Trophoblast cell (in vitro differentiated cells and primary cell): ENCODE results near the gene TBCD.

Experiments used
- DNase-seq, 2 donors: peaks; one replicate each; pipeline ENCODE4 v3.0.0-alpha.2; 2016
- H2AFZ ChIP-seq: 2 replicates; pipeline ENCODE4 v1.6.1; 2013; ENCODE audit warnings: low read length, moderate library complexity, mild to moderate bottlenecking; ENCODE audit not compliant: insufficient read depth, poor library complexity
- H2AK5ac ChIP-seq: 2 replicates; pipeline ENCODE4 v1.6.1; 2013; ENCODE audit warnings: mild to moderate bottlenecking, low read length
- H2BK120ac ChIP-seq: 2 replicates; pipeline ENCODE4 v1.6.1; 2013; ENCODE audit warnings: low read length, mild to moderate bottlenecking, moderate library complexity; ENCODE audit not compliant: insufficient read depth, poor library complexity
- H2BK12ac ChIP-seq: 2 replicates; pipeline ENCODE4 v1.6.1; 2013; ENCODE audit warnings: mild to moderate bottlenecking, low read length, moderate library complexity
- H2BK5ac ChIP-seq: 2 replicates; pipeline ENCODE4 v1.6.1; 2013; ENCODE audit warnings: low read length, low read depth, moderate library complexity, mild to moderate bottlenecking; ENCODE audit not compliant: poor library complexity
- H3K14ac ChIP-seq: 2 replicates; pipeline ENCODE4 v1.6.1; 2013; ENCODE audit warnings: mild to moderate bottlenecking, low read length
- H3K18ac ChIP-seq: 2 replicates; pipeline ENCODE4 v1.6.1; 2013; ENCODE audit warnings: mild to moderate bottlenecking, low read length
- H3K23ac ChIP-seq: 2 replicates; pipeline ENCODE4 v1.6.1; 2013; ENCODE audit warnings: low read length
- H3K27ac ChIP-seq: 2 replicates; pipeline ENCODE4 v1.5.1; 2013; ENCODE audit warnings: low read depth, mild to moderate bottlenecking, inconsistent platforms, low read length, moderate library complexity
- H3K27me3 ChIP-seq: 2 replicates; pipeline ENCODE4 v1.6.1; 2013; ENCODE audit warnings: inconsistent platforms, mild to moderate bottlenecking, low read length, moderate library complexity; ENCODE audit not compliant: insufficient read depth
- H3K36me3 ChIP-seq, 2 experiments: 1 replicate in 1 of 2; 2 replicates in 1 of 2; pipeline ENCODE4 v1.6.1; 2013; ENCODE audit warnings: low read length in 2 of 2, mild to moderate bottlenecking in 2 of 2, moderate library complexity in 1 of 2; ENCODE audit not compliant: insufficient read depth in 2 of 2, control insufficient read depth in 1 of 2
- H3K4ac ChIP-seq: 2 replicates; pipeline ENCODE4 v1.6.1; 2013; ENCODE audit warnings: low read depth, mild to moderate bottlenecking, low read length, moderate library complexity
- H3K4me1 ChIP-seq, 2 experiments: 1 replicate in 1 of 2; 2 replicates in 1 of 2; pipeline ENCODE4 v1.6.1; 2013; ENCODE audit warnings: low read length in 2 of 2, mild to moderate bottlenecking in 2 of 2, moderate library complexity in 1 of 2; ENCODE audit not compliant: insufficient read depth in 2 of 2, control insufficient read depth in 1 of 2
- H3K4me2 ChIP-seq: 2 replicates; pipeline ENCODE4 v1.6.1; 2013; ENCODE audit warnings: inconsistent platforms, mild to moderate bottlenecking, low read length, moderate library complexity
- H3K4me3 ChIP-seq: 2 replicates; pipeline ENCODE4 v1.5.1; 2013; ENCODE audit warnings: mild to moderate bottlenecking, low read depth, low read length, inconsistent platforms
- H3K79me1 ChIP-seq: one replicate; pipeline ENCODE4 v1.6.1; 2013; ENCODE audit warnings: low read length
- H3K79me2 ChIP-seq: 2 replicates; pipeline ENCODE4 v1.6.1; 2013; ENCODE audit warnings: low read length, mild to moderate bottlenecking; ENCODE audit not compliant: control insufficient read depth, insufficient read depth, poor library complexity
- H3K9ac ChIP-seq: 2 replicates; pipeline ENCODE4 v1.6.1; 2013; ENCODE audit warnings: mild to moderate bottlenecking, low read length
- H3K9me3 ChIP-seq: 2 replicates; pipeline ENCODE4 v1.6.1; 2013; ENCODE audit warnings: low read depth, mild to moderate bottlenecking, control low read depth, inconsistent platforms, low read length; ENCODE audit not compliant: insufficient read depth
- H4K12ac ChIP-seq: 2 replicates; pipeline ENCODE4 v1.6.1; 2013; ENCODE audit warnings: low read depth, mild to moderate bottlenecking, low read length, moderate library complexity
- H4K8ac ChIP-seq: 2 replicates; pipeline ENCODE4 v1.6.1; 2013; ENCODE audit warnings: low read depth, mild to moderate bottlenecking, low read length, moderate library complexity
- H4K91ac ChIP-seq: one replicate; pipeline ENCODE4 v1.6.1; 2013; ENCODE audit warnings: low read depth, mild to moderate bottlenecking, low read length, moderate library complexity
- WGBS: extraction: QIAGEN DNeasy Blood & Tissue Kit; methylation state at CpG from one replicate; pipeline ENCODE4 v1.1.7; 2013; ENCODE audit warnings: missing lambda C conversion rate; ENCODE audit not compliant: insufficient read length, insufficient coverage; ENCODE audit errors: extremely low coverage; 5-methylcytosine and 5-hydroxymethylcytosine counted together

TBCD gene

GRCh38 chr17:82914375-82914774, 162.5 kb downstream of the TBCD start:
- WGBS: no CpG with 5 or more reads among the region's 19 CpGs
- H3K27me3 ChIP-seq: no peaks in the 10 kb centered on the region
- DNase-seq: peak in 1 of 2 donors; percentile 15
- H3K36me3 ChIP-seq: peaks cover 10 to 18% of the 10 kb centered on the region in 2 experiments
- no peak overlapping the region for H3K4ac ChIP-seq
- H4K91ac ChIP-seq: no peak overlapping the region
- peaks cover 1% of the 10 kb centered on the region for H3K9me3 ChIP-seq
- no peak overlapping the region for H3K27ac ChIP-seq
- H3K18ac ChIP-seq: no peak overlapping the region
- no peak overlapping the region for H3K4me3 ChIP-seq
- no peak overlapping the region for H2AK5ac ChIP-seq
- H3K14ac ChIP-seq: no peak overlapping the region
- no peaks in the 10 kb centered on the region for H3K4me1 ChIP-seq
- H2AFZ ChIP-seq: no peak overlapping the region
- H2BK5ac ChIP-seq: no peak overlapping the region
- no peak overlapping the region for H3K23ac ChIP-seq
- no peak overlapping the region for H4K12ac ChIP-seq
- no peaks in the 10 kb centered on the region for H3K79me1 ChIP-seq
- H3K9ac ChIP-seq: no peak overlapping the region
- H3K79me2 ChIP-seq: no peaks in the 10 kb centered on the region
- no peak overlapping the region for H2BK12ac ChIP-seq
- no peak overlapping the region for H3K4me2 ChIP-seq
- H4K8ac ChIP-seq: no peak overlapping the region
- no peak overlapping the region for H2BK120ac ChIP-seq

- Histone ChIP-seq H3K79me2 (no peaks in the 10 kb centered on the region), H2BK12ac (no peak overlapping the region), H3K4me3 (no peak overlapping the region), H3K4me2 (no peak overlapping the region), H3K14ac (no peak overlapping the region), H3K18ac (no peak overlapping the region), H3K27me3 (no peaks in the 10 kb centered on the region), H2AFZ (no peak overlapping the region), H2BK120ac (no peak overlapping the region), H2BK5ac (no peak overlapping the region), H3K36me3 (peaks cover 10 to 18% of the 10 kb centered on the region in 2 experiments), H3K23ac (no peak overlapping the region), H3K27ac (no peak overlapping the region), H4K91ac (no peak overlapping the region), H3K9me3 (peaks cover 1% of the 10 kb centered on the region), H4K8ac (no peak overlapping the region), H3K4ac (no peak overlapping the region), H3K79me1 (no peaks in the 10 kb centered on the region), H3K4me1 (no peaks in the 10 kb centered on the region), H4K12ac (no peak overlapping the region), H2AK5ac (no peak overlapping the region), H3K9ac (no peak overlapping the region)
- whole genome bisulfite sequencing: no CpG with 5 or more reads among the region's 32 CpGs
- no peak for DNase-seq
These were observed 163.3 kb downstream of the TBCD start for GRCh38 chr17:82915010-82915756.

GRCh38 chr17:82915757-82916027, 163.8 kb downstream of the TBCD start:
- Histone ChIP-seq H3K79me2 (no peaks in the 10 kb centered on the region), H2BK12ac (no peak overlapping the region), H4K8ac (no peak overlapping the region), H3K23ac (no peak overlapping the region), H3K79me1 (no peaks in the 10 kb centered on the region), H4K91ac (no peak overlapping the region), H3K4me3 (no peak overlapping the region), H3K27me3 (no peaks in the 10 kb centered on the region), H3K9me3 (peaks cover 1% of the 10 kb centered on the region), H3K14ac (no peak overlapping the region), H2BK5ac (no peak overlapping the region), H3K36me3 (peaks cover 10 to 18% of the 10 kb centered on the region in 2 experiments), H2AFZ (no peak overlapping the region), H3K4me2 (no peak overlapping the region), H3K27ac (no peak overlapping the region), H3K4me1 (no peaks in the 10 kb centered on the region), H3K9ac (no peak overlapping the region), H3K4ac (no peak overlapping the region), H2BK120ac (no peak overlapping the region), H2AK5ac (no peak overlapping the region), H3K18ac (no peak overlapping the region), H4K12ac (no peak overlapping the region)
- DNase-seq: no peak
- no CpG with 5 or more reads among the region's 11 CpGs for WGBS

GRCh38 chr17:82917699-82918345, 166.0 kb downstream of the TBCD start:
- no peak overlapping the region for H2AFZ ChIP-seq
- H2BK12ac ChIP-seq: no peak overlapping the region
- no peaks in the 10 kb centered on the region for H3K79me2 ChIP-seq
- no peak overlapping the region for H4K91ac ChIP-seq
- peaks cover 12 to 14% of the 10 kb centered on the region in 2 experiments for H3K36me3 ChIP-seq
- H3K9ac ChIP-seq: no peak overlapping the region
- H3K18ac ChIP-seq: no peak overlapping the region
- H3K23ac ChIP-seq: no peak overlapping the region
- H3K27ac ChIP-seq: no peak overlapping the region
- no peak overlapping the region for H3K14ac ChIP-seq
- H3K79me1 ChIP-seq: no peaks in the 10 kb centered on the region
- no peak overlapping the region for H3K4ac ChIP-seq
- peaks cover 1% of the 10 kb centered on the region for H3K9me3 ChIP-seq
- no peaks in the 10 kb centered on the region for H3K27me3 ChIP-seq
- no peak overlapping the region for H2BK5ac ChIP-seq
- no peak overlapping the region for H3K4me2 ChIP-seq
- H2BK120ac ChIP-seq: no peak overlapping the region
- no peak overlapping the region for H4K12ac ChIP-seq
- no peak overlapping the region for H2AK5ac ChIP-seq
- WGBS: no CpG with 5 or more reads among the region's 19 CpGs
- H4K8ac ChIP-seq: no peak overlapping the region
- H3K4me1 ChIP-seq: no peaks in the 10 kb centered on the region
- no peak overlapping the region for H3K4me3 ChIP-seq
- peak in 1 of 2 donors; percentile 27 for DNase-seq
